HG02973 (cell line): ENCODE data around the gene PCSK1N.
"Not testable (repeated sequence)": the region's sequence is repeated elsewhere in the genome, so short reads cannot be mapped to it uniquely, and the experiment has no call there.

Experiments
- ATAC-seq: cut with Tn5 transposase; IDR thresholded peaks from one replicate; pipeline ENCODE4 v1.9.1; 2021; ENCODE audit warnings: moderate library complexity; ENCODE audit not compliant: unreplicated experiment

The PCSK1N gene

GRCh38 chrX:48835524-48836329 is at the start of gene PCSK1N:
PCSK1N (minus strand) TSS chrX:48835610; CDS start chrX:48835532, 78 bp downstream.
- no peak for ATAC-seq

- ATAC-seq: no peak
These were observed 48.3 kb upstream of the PCSK1N start for GRCh38 chrX:48883729-48884128.

GRCh38 chrX:48876944-48877343 is 41.5 kb upstream of the PCSK1N start:
- ATAC-seq: not testable (repeated sequence)

GRCh38 chrX:48872017-48872416 is 36.6 kb upstream of the PCSK1N start:
- ATAC-seq: not testable (repeated sequence)

GRCh38 chrX:48864210-48864609 is 28.8 kb upstream of the PCSK1N start:
- no peak for ATAC-seq

- no peak for ATAC-seq
These were observed 19.5 kb upstream of the PCSK1N start for GRCh38 chrX:48854898-48855297.

- not testable (repeated sequence) for ATAC-seq
These were observed 18.9 kb upstream of the PCSK1N start for GRCh38 chrX:48854121-48854804.

- ATAC-seq: not testable (repeated sequence)
These were observed 18.1 kb upstream of the PCSK1N start for GRCh38 chrX:48853494-48853893.

GRCh38 chrX:48852857-48853256 is 17.4 kb upstream of the PCSK1N start:
- ATAC-seq: no peak

GRCh38 chrX:48848847-48849246 is 13.4 kb upstream of the PCSK1N start:
- no peak for ATAC-seq

- ATAC-seq: no peak
These were observed 4.3 kb upstream of the PCSK1N start for GRCh38 chrX:48839686-48840085.

GRCh38 chrX:48834383-48834709 is 1.1 kb downstream of the PCSK1N start:
- no peak for ATAC-seq

- no peak for ATAC-seq
These were observed 1.8 kb downstream of the PCSK1N start for GRCh38 chrX:48833542-48834138.

- ATAC-seq: no peak
These were observed 3.5 kb downstream of the PCSK1N start for GRCh38 chrX:48831909-48832291.

- no peak for ATAC-seq
These were observed 4.1 kb downstream of the PCSK1N start for GRCh38 chrX:48831136-48831908.

GRCh38 chrX:48829016-48829735 is 6.2 kb downstream of the PCSK1N start:
- ATAC-seq: no peak

- ATAC-seq: no peak
These were observed 7.8 kb downstream of the PCSK1N start for GRCh38 chrX:48827654-48827968.

GRCh38 chrX:48826876-48827653 is 8.3 kb downstream of the PCSK1N start:
- no peak for ATAC-seq

GRCh38 chrX:48826135-48826875 is 9.1 kb downstream of the PCSK1N start, which contains the start of gene ERAS:
ERAS (plus strand) TSS chrX:48826513; CDS start chrX:48829124, 2,611 bp downstream.
- no peak for ATAC-seq
